H9 (cell line): ENCODE results near the gene GATA2. TPM values are rescaled to one million over a fixed set of nuclear protein-coding genes. Genes with fewer than 3 reads are reported as not detected.

Source experiments
- DNase-seq: peaks from one replicate; pipeline ENCODE4 v3.0.0-alpha.2; 2017
- H2AFZ ChIP-seq: one replicate; pipeline ENCODE4 v1.6.1; 2013; ENCODE audit warnings: mild to moderate bottlenecking, low read length, control low read depth, moderate library complexity
- H2AK5ac ChIP-seq: 2 replicates; pipeline ENCODE4 v1.6.1; 2013; ENCODE audit warnings: low read length, control low read depth, mixed read lengths; ENCODE audit not compliant: insufficient read length
- H2BK120ac ChIP-seq: one replicate; pipeline ENCODE4 v1.6.1; 2013; ENCODE audit warnings: low read depth, mild to moderate bottlenecking, low read length, control low read depth, inconsistent platforms; ENCODE audit not compliant: poor library complexity, severe bottlenecking
- H2BK12ac ChIP-seq: 2 replicates; pipeline ENCODE4 v1.6.1; 2013; ENCODE audit warnings: low read length, control low read depth, mixed read lengths, low read depth; ENCODE audit not compliant: insufficient read length
- H2BK15ac ChIP-seq: 2 replicates; pipeline ENCODE4 v1.6.1; 2013; ENCODE audit warnings: low read depth, low read length, control low read depth
- H2BK20ac ChIP-seq: one replicate; pipeline ENCODE4 v1.6.1; 2013; ENCODE audit warnings: low read depth, mild to moderate bottlenecking, low read length, control low read depth, inconsistent platforms; ENCODE audit not compliant: poor library complexity, severe bottlenecking
- H2BK5ac ChIP-seq: 2 replicates; pipeline ENCODE4 v1.6.1; 2013; ENCODE audit warnings: low read length, control low read depth, mixed read lengths; ENCODE audit not compliant: insufficient read length
- H3K14ac ChIP-seq: 2 replicates; pipeline ENCODE4 v1.6.1; 2013; ENCODE audit warnings: low read length, control low read depth; ENCODE audit not compliant: insufficient read depth
- H3K18ac ChIP-seq: 2 replicates; pipeline ENCODE4 v1.6.1; 2013; ENCODE audit warnings: low read depth, mild to moderate bottlenecking, mixed read lengths, low read length, control low read depth; ENCODE audit not compliant: insufficient read length
- H3K23ac ChIP-seq: 2 replicates; pipeline ENCODE4 v1.6.1; 2013; ENCODE audit warnings: low read length, control low read depth, mixed read lengths, low read depth; ENCODE audit not compliant: insufficient read length
- H3K23me2 ChIP-seq: 2 replicates; pipeline ENCODE4 v1.6.1; 2013; ENCODE audit warnings: low read depth, mild to moderate bottlenecking, mixed read lengths, low read length, control low read depth; ENCODE audit not compliant: insufficient read length, poor library complexity, severe bottlenecking
- H3K27ac ChIP-seq: 2 replicates; pipeline ENCODE4 v1.5.1; 2013; ENCODE audit warnings: low read length, control low read depth, mixed read lengths, low read depth; ENCODE audit not compliant: insufficient read length
- H3K27me3 ChIP-seq: 2 replicates; pipeline ENCODE4 v1.6.1; 2013; ENCODE audit warnings: low read length, control low read depth, inconsistent platforms; ENCODE audit not compliant: insufficient read depth
- H3K4ac ChIP-seq: 2 replicates; pipeline ENCODE4 v1.6.1; 2013; ENCODE audit warnings: low read depth, mild to moderate bottlenecking, control low read depth, inconsistent platforms, low read length, moderate library complexity
- H3K4me1 ChIP-seq: 2 replicates; pipeline ENCODE4 v1.6.1; 2013; ENCODE audit warnings: low read length, control low read depth, inconsistent platforms; ENCODE audit not compliant: insufficient read depth
- H3K4me2 ChIP-seq: 2 replicates; pipeline ENCODE4 v1.6.1; 2013; ENCODE audit warnings: low read length, control low read depth, mixed read lengths; ENCODE audit not compliant: insufficient read length, insufficient read depth
- H3K56ac ChIP-seq: 2 replicates; pipeline ENCODE4 v1.6.1; 2013; ENCODE audit warnings: low read depth, mild to moderate bottlenecking, mixed read lengths, low read length, control low read depth; ENCODE audit not compliant: insufficient read length
- H3K79me1 ChIP-seq: 2 replicates; pipeline ENCODE4 v1.6.1; 2013; ENCODE audit warnings: low read depth, mild to moderate bottlenecking, moderate library complexity, low read length, control low read depth, inconsistent platforms; ENCODE audit not compliant: insufficient read depth, poor library complexity, severe bottlenecking
- H3K79me2 ChIP-seq: 2 replicates; pipeline ENCODE4 v1.6.1; 2013; ENCODE audit warnings: low read length, control low read depth, inconsistent platforms; ENCODE audit not compliant: insufficient read depth
- H3K9ac ChIP-seq: 2 replicates; pipeline ENCODE4 v1.6.1; 2013; ENCODE audit warnings: low read length, control low read depth, mixed read lengths; ENCODE audit not compliant: insufficient read length; ENCODE audit errors: extremely low read depth
- H3K9me3 ChIP-seq: one replicate; pipeline ENCODE4 v1.6.1; 2013; ENCODE audit warnings: low read depth, low read length, inconsistent platforms; ENCODE audit not compliant: control insufficient read depth
- H3T11ph ChIP-seq: one replicate; pipeline ENCODE4 v1.6.1; 2013; ENCODE audit warnings: mild to moderate bottlenecking, low read length, control low read depth, inconsistent platforms
- H4K20me1 ChIP-seq: one replicate; pipeline ENCODE4 v1.6.1; 2013; ENCODE audit not compliant: control insufficient read depth, insufficient read length, insufficient read depth
- H4K5ac ChIP-seq: 2 replicates; pipeline ENCODE4 v1.6.1; 2013; ENCODE audit warnings: low read depth, mild to moderate bottlenecking, mixed read lengths, low read length, control low read depth; ENCODE audit not compliant: insufficient read length
- H4K8ac ChIP-seq: replicated peaks from 2 replicates; pipeline ENCODE4 v1.6.1; 2013; ENCODE audit warnings: low read length, control low read depth, mixed read lengths, low read depth; ENCODE audit not compliant: insufficient read length
- H4K91ac ChIP-seq: 2 replicates; pipeline ENCODE4 v1.6.1; 2013; ENCODE audit warnings: low read depth, mild to moderate bottlenecking, moderate library complexity, mixed read lengths, low read length, control low read depth; ENCODE audit not compliant: insufficient read length
- H3K27ac Mint-ChIP-seq, 3 experiments: 2 replicates in 2 of 3; 3 replicates in 1 of 3; pipeline ENCODE4 v1.8.0; 2020 to 2021; ENCODE audit warnings: mixed read lengths in 3 of 3, mild to moderate bottlenecking in 1 of 3, moderate library complexity in 1 of 3
- H3K27me3 Mint-ChIP-seq: 2 replicates; pipeline ENCODE4 v1.8.0; 2021; ENCODE audit warnings: low read depth, mild to moderate bottlenecking, moderate library complexity, mixed read lengths
- H3K36me3 Mint-ChIP-seq, 3 experiments: 2 replicates in 2 of 3; 3 replicates in 1 of 3; pipeline ENCODE4 v1.8.0; 2020 to 2021; ENCODE audit warnings: low read depth in 3 of 3, mixed read lengths in 3 of 3; ENCODE audit not compliant: insufficient read depth in 1 of 3
- H3K4me1 Mint-ChIP-seq, 2 experiments: 2 replicates each; pipeline ENCODE4 v1.8.0; 2020; ENCODE audit warnings: mixed read lengths in 2 of 2
- H3K4me3 Mint-ChIP-seq, 2 experiments: 2 replicates in 1 of 2; 3 replicates in 1 of 2; pipeline ENCODE4 v1.8.0; 2020 to 2021; ENCODE audit warnings: mild to moderate bottlenecking in 2 of 2, mixed read lengths in 2 of 2, moderate library complexity in 1 of 2
- H3K9me3 Mint-ChIP-seq, 2 experiments: 2 replicates in 1 of 2; 3 replicates in 1 of 2; pipeline ENCODE4 v1.8.0; 2020; ENCODE audit warnings: mild to moderate bottlenecking in 2 of 2, mixed read lengths in 2 of 2, moderate library complexity in 1 of 2
- WGBS: extraction: QIAGEN DNeasy Blood & Tissue Kit; methylation state at CpG from one replicate; pipeline ENCODE4 v1.1.7; 2013; ENCODE audit warnings: missing lambda C conversion rate, low lambda C conversion rate, mixed read lengths; ENCODE audit not compliant: insufficient read length; ENCODE audit errors: extremely low coverage; 5-methylcytosine and 5-hydroxymethylcytosine counted together
- total RNA-seq: library from RNA; stranded (reverse); gene quantifications from 2 replicates; pipeline ENCODE4 v1.2.1, GENCODE V29; 2021
- TF ChIP-seq, protein P1 (sequence below): fragments of 200-600 bp; sonication (generic); conservative IDR thresholded peaks from 3 replicates; pipeline ENCODE4 v1.8.0; 2021; ENCODE audit warnings: antibody characterized with exemption, mild to moderate bottlenecking

The GATA2 gene
- total RNA-seq, 1 experiment from 2014 or later, result 1.9 TPM

DNA sequence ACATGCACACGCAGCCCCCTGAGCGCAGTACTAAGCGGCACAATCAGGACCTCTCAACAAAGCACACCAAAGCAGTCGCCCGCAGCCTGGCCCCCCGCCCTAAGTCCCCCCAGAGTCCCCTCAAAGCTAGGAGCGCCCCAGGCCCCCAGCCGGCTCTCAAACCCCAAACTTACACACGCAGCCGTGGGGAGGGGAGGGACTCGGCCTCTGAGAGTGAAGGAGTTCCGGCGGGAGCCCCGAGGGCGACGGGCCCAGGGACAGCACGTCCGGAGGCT is 5.5 kb downstream of the GATA2 start:
- H3K79me2 ChIP-seq, result no peaks in the 10 kb centered on the region
- Mint-ChIP-seq H3K27ac (no peak overlapping the region), H3K36me3 (no peaks in the 10 kb centered on the region; a peak in 1 of 7 replicates), H3K9me3 (peaks cover 2 to 3% of the 10 kb centered on the region in 2 experiments; a peak in 2 of 5 replicates), H3K27me3 (peaks cover 99% of the 10 kb centered on the region), H3K4me3 (peak overlapping the region; percentile 58 to 81), H3K4me1 (peaks cover 52 to 70% of the 10 kb centered on the region in 2 experiments)
- H2BK20ac ChIP-seq, result no peak overlapping the region
- no peak overlapping the region for H2BK12ac ChIP-seq
- peaks cover 25% of the 10 kb centered on the region for H3K23me2 ChIP-seq
- DNase-seq, result no peak
- no peak overlapping the region for H3K27ac ChIP-seq
- no peak overlapping the region for H3K4ac ChIP-seq
- H3K4me1 ChIP-seq, result peaks cover 2% of the 10 kb centered on the region; the same call in 1 of the 2 replicates
- TF ChIP-seq, protein P1, sequence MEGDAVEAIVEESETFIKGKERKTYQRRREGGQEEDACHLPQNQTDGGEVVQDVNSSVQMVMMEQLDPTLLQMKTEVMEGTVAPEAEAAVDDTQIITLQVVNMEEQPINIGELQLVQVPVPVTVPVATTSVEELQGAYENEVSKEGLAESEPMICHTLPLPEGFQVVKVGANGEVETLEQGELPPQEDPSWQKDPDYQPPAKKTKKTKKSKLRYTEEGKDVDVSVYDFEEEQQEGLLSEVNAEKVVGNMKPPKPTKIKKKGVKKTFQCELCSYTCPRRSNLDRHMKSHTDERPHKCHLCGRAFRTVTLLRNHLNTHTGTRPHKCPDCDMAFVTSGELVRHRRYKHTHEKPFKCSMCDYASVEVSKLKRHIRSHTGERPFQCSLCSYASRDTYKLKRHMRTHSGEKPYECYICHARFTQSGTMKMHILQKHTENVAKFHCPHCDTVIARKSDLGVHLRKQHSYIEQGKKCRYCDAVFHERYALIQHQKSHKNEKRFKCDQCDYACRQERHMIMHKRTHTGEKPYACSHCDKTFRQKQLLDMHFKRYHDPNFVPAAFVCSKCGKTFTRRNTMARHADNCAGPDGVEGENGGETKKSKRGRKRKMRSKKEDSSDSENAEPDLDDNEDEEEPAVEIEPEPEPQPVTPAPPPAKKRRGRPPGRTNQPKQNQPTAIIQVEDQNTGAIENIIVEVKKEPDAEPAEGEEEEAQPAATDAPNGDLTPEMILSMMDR, result no peak
- H3K9ac ChIP-seq, result no peak overlapping the region
- H4K5ac ChIP-seq, result no peak overlapping the region
- WGBS, result no CpG with 5 or more reads among the region's 18 CpGs
- no peak overlapping the region for H3K23ac ChIP-seq
- peaks cover 88% of the 10 kb centered on the region for H3K27me3 ChIP-seq
- H4K20me1 ChIP-seq, result peaks cover 7% of the 10 kb centered on the region
- no peak overlapping the region for H2BK5ac ChIP-seq
- H3K14ac ChIP-seq, result no peak overlapping the region
- H2AFZ ChIP-seq, result no peak overlapping the region
- H4K91ac ChIP-seq, result no peak overlapping the region
- H2AK5ac ChIP-seq, result no peak overlapping the region
- H3K9me3 ChIP-seq, result no peaks in the 10 kb centered on the region
- no peaks in the 10 kb centered on the region for H3K79me1 ChIP-seq
- peak overlapping the region; percentile 35 for H3K4me2 ChIP-seq
- H4K8ac ChIP-seq, result no peak overlapping the region
- H2BK15ac ChIP-seq, result no peak overlapping the region
- no peak overlapping the region for H3T11ph ChIP-seq
- H3K56ac ChIP-seq, result no peak overlapping the region
- H2BK120ac ChIP-seq, result no peak overlapping the region
- no peak overlapping the region for H3K18ac ChIP-seq
